Spleen (tissue), 11 donors: ENCODE measurements around the gene GPC3. TPM values are rescaled to one million over a fixed set of nuclear protein-coding genes. Genes with fewer than 3 reads are reported as not detected.
"Not testable (repeated sequence)": the region's sequence is repeated elsewhere in the genome, so short reads cannot be mapped to it uniquely, and the experiment has no call there.

Source experiments
- DNase-seq: peaks from one replicate; pipeline ENCODE4 v3.0.0-alpha.2; 2020
- H3K27ac ChIP-seq, 8 donors: fragments of 200-600 bp; sonication (generic) in 7 of 8; 1 replicate in 4 of 8; 2 replicates in 4 of 8; pipeline versions ENCODE4 v1.5.0 to v1.8.0; 2016 to 2021; ENCODE audit warnings: inconsistent platforms in 4 of 8, mild to moderate bottlenecking in 4 of 8, moderate library complexity in 1 of 8
- H3K27me3 ChIP-seq, 7 donors: fragments of 200-600 bp; sonication (generic) in 6 of 7; replicated peaks in 1 of 7; 1 replicate in 4 of 7; 2 replicates in 3 of 7; pipeline versions ENCODE4 v1.5.0 to v1.8.0; 2016 to 2021; ENCODE audit warnings: inconsistent platforms in 3 of 7, mild to moderate bottlenecking in 1 of 7
- H3K36me3 ChIP-seq, 6 donors: fragments of 200-600 bp; sonication (generic) in 5 of 6; 1 replicate in 4 of 6; 2 replicates in 2 of 6; pipeline versions ENCODE4 v1.5.0 to v1.8.0; 2016 to 2021; ENCODE audit warnings: inconsistent platforms in 2 of 6
- H3K4me1 ChIP-seq, 6 donors: fragments of 200-600 bp; sonication (generic) in 5 of 6; 1 replicate in 3 of 6; 2 replicates in 3 of 6; pipeline versions ENCODE4 v1.5.0 to v1.8.0; 2016 to 2021; ENCODE audit warnings: inconsistent platforms in 3 of 6
- H3K4me3 ChIP-seq, 8 donors: fragments of 200-600 bp; sonication (generic) in 7 of 8; 1 replicate in 4 of 8; 2 replicates in 4 of 8; pipeline versions ENCODE4 v1.5.0 to v1.8.0; 2016 to 2021; ENCODE audit warnings: inconsistent platforms in 4 of 8, mild to moderate bottlenecking in 4 of 8, moderate library complexity in 2 of 8
- H3K9me3 ChIP-seq, 8 donors: fragments of 200-600 bp; sonication (generic) in 7 of 8; 1 replicate in 4 of 8; 2 replicates in 4 of 8; pipeline versions ENCODE4 v1.5.0 to v1.8.0; 2016 to 2021; ENCODE audit warnings: inconsistent platforms in 4 of 8
- POLR2A ChIP-seq, 3 donors: fragments of 450-650 bp; IDR thresholded peaks; one replicate each; pipeline ENCODE4 v1.5.1; 2017; ENCODE audit warnings: antibody characterized with exemption in 3 of 3, mild to moderate bottlenecking in 1 of 3
- POLR2AphosphoS5 ChIP-seq, 3 donors: sonication (generic); formaldehyde crosslinking; IDR thresholded peaks; one replicate each; pipeline ENCODE4 v1.5.1; 2017; ENCODE audit warnings: antibody characterized with exemption in 3 of 3
- WGBS, 5 donors: extraction: QIAGEN DNeasy Blood & Tissue Kit in 3 of 5; methylation state at CpG; one replicate each; pipeline versions ENCODE4 v1.1.5 to v1.1.7; 2013 to 2018; 5-methylcytosine and 5-hydroxymethylcytosine counted together
- intact Hi-C: fragments of 100-400 bp; cut with DNase I; formaldehyde crosslinking; loops from one replicate; pipeline ENCODE4 v1.15.0; 2023; ENCODE audit warnings: low total_unique reads
- polyA plus RNA-seq, 3 donors: library from polyadenylated mRNA; stranded (reverse); fragments of 200-250 nt; gene quantifications; one replicate each; pipeline ENCODE4 v1.2.1, GENCODE V29; 2013
- total RNA-seq, 7 donors: library from RNA; depleted of rRNA in 3 of 7; stranded (reverse); fragments of >200 nt in 3 of 7; fragmentation: NEBNext Ultra II Directional in 4 of 7; extraction: Animal tissue kit (Norgen Biotek cat#: 25700) in 4 of 7; gene quantifications; one replicate each; pipeline versions ENCODE4 v1.1.0 to v1.2.1, GENCODE V29; 2016 to 2021
- TF ChIP-seq, protein P1 (sequence below), 11 experiments: fragments of 200-600 bp in 7 of 11; fragments of 450-650 bp in 4 of 11; sonication (generic) in 4 of 11; IDR thresholded peaks in 8 of 11; conservative IDR thresholded peaks in 3 of 11; 1 replicate in 7 of 11; 2 replicates in 4 of 11; pipeline versions ENCODE4 v1.4.0 to v1.8.0; 2016 to 2021; ENCODE audit warnings: antibody characterized with exemption in 11 of 11, inconsistent platforms in 4 of 11, mild to moderate bottlenecking in 1 of 11
- donor health status: healthy with polysubstance abuse.
- donor health status: DM: no; HTN: no; CAD: no; lungs with moderate emphysema.
- donor health status: DM: no; HTN: no; CAD: no.
- donor health status: Bipolar disorder and iron deficiency.
- donor health status: healthy.
- donor health status: DM: no; HTN: no; CAD: no.
- donor health status: DM: yes; HTN: yes; CAD: no.

The GPC3 gene
- total and polyA plus RNA-seq, 10 donors, result 0.41 to 3.3 (median 1.5) TPM

- no peak overlapping the region for H3K4me3 ChIP-seq
- no peaks in the 10 kb centered on the region for H3K4me1 ChIP-seq
- WGBS, 5 donors, result 82 to 95% (median 87%) methylated on average over 1 of the region's 1 CpG
- intact Hi-C loops, result no loop called here
- peaks cover 0 to 3% (median 0%) of the 10 kb centered on the region in 7 donors for H3K27me3 ChIP-seq
- H3K27ac ChIP-seq, result no peak overlapping the region
- no peaks in the 10 kb centered on the region for H3K9me3 ChIP-seq
- DNase-seq, result no peak
- TF ChIP-seq POLR2A (IDR thresholded peaks at IDR 0.05), result no peak
- no peak for TF ChIP-seq POLR2AphosphoS5 (IDR thresholded peaks at IDR 0.05)
- TF ChIP-seq, protein P1, sequence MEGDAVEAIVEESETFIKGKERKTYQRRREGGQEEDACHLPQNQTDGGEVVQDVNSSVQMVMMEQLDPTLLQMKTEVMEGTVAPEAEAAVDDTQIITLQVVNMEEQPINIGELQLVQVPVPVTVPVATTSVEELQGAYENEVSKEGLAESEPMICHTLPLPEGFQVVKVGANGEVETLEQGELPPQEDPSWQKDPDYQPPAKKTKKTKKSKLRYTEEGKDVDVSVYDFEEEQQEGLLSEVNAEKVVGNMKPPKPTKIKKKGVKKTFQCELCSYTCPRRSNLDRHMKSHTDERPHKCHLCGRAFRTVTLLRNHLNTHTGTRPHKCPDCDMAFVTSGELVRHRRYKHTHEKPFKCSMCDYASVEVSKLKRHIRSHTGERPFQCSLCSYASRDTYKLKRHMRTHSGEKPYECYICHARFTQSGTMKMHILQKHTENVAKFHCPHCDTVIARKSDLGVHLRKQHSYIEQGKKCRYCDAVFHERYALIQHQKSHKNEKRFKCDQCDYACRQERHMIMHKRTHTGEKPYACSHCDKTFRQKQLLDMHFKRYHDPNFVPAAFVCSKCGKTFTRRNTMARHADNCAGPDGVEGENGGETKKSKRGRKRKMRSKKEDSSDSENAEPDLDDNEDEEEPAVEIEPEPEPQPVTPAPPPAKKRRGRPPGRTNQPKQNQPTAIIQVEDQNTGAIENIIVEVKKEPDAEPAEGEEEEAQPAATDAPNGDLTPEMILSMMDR (IDR thresholded peaks at IDR 0.05 in 8 of 11, conservative IDR thresholded peaks at IDR 0.05 in 3 of 11), result no peak
- no peaks in the 10 kb centered on the region for H3K36me3 ChIP-seq
Measured at GRCh38 chrX:133774807-133775206, 210.6 kb downstream of the GPC3 start.

GRCh38 chrX:133771086-133771646, 214.2 kb downstream of the GPC3 start:
- 58 to 80% (median 75%) methylated on average over 6 of the region's 6 CpGs for WGBS, 5 donors
- H3K4me1 ChIP-seq, result no peaks in the 10 kb centered on the region
- H3K36me3 ChIP-seq, result no peaks in the 10 kb centered on the region
- no peak overlapping the region for H3K4me3 ChIP-seq
- H3K9me3 ChIP-seq, result no peaks in the 10 kb centered on the region
- H3K27ac ChIP-seq, result no peak overlapping the region
- TF ChIP-seq, protein P1 (IDR thresholded peaks at IDR 0.05 in 8 of 11, conservative IDR thresholded peaks at IDR 0.05 in 3 of 11), result no peak
- TF ChIP-seq POLR2AphosphoS5 (IDR thresholded peaks at IDR 0.05), result no peak
- no peak for TF ChIP-seq POLR2A (IDR thresholded peaks at IDR 0.05)
- H3K27me3 ChIP-seq, result no peaks in the 10 kb centered on the region
- intact Hi-C loops, result no loop called here
- DNase-seq, result no peak

GRCh38 chrX:133762976-133763548, 222.3 kb downstream of the GPC3 start:
- H3K27ac ChIP-seq, H3K4me3 ChIP-seq, H3K36me3 ChIP-seq, H3K4me1 ChIP-seq, DNase-seq, intact Hi-C loops: not testable (repeated sequence)
- Histone ChIP-seq H3K9me3 (peaks cover 0 to 11% (median 0%) of the 10 kb centered on the region in 8 donors), H3K27me3 (peaks cover 0 to 11% (median 0%) of the 10 kb centered on the region in 7 donors)
- WGBS, 5 donors, result 59 to 75% (median 60%) methylated on average over 4 to 7 of the region's 7 CpGs

DNA sequence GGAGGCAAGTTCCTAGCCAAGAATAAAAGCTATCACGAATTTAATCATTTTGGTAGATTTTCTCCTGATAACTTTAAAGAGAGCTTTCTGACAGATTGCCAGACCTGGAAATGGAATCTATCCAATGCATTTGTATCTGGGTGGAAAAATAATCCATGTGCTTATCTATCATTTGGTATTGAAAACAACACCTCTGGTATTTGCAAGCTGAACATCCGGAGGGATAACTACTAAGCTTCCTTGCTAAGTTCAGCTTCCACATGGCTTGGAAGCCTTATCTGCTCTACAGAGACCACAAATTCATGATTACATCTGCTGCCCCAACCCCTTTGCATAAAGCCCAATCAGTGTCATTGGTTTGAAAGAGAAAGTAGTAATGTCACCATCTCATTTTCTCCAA, 230.7 kb downstream of the GPC3 start:
- 56 to 83% (median 66%) methylated on average over 2 of the region's 2 CpGs for WGBS, 5 donors
- DNase-seq, result no peak

More for the DNA sequence above, 230.7 kb downstream of the GPC3 start:
- Histone ChIP-seq H3K9me3 (no peaks in the 10 kb centered on the region), H3K36me3 (no peaks in the 10 kb centered on the region), H3K4me3 (no peak overlapping the region), H3K4me1 (no peaks in the 10 kb centered on the region), H3K27ac (no peak overlapping the region), H3K27me3 (peaks cover 0 to 35% (median 0%) of the 10 kb centered on the region in 7 donors)
- intact Hi-C loops, result no loop called here
- TF ChIP-seq, protein P1 (IDR thresholded peaks at IDR 0.05 in 8 of 11, conservative IDR thresholded peaks at IDR 0.05 in 3 of 11), result no peak
- TF ChIP-seq POLR2AphosphoS5 (IDR thresholded peaks at IDR 0.05) (no peak), POLR2A (IDR thresholded peaks at IDR 0.05) (no peak)
